ENCODE data around the gene NEK6. TPM values are rescaled to one million over a fixed set of nuclear protein-coding genes. Genes with fewer than 3 reads are reported as not detected.

Gene NEK6
- total and polyA plus RNA-seq, 9 of the 15 experiments (the other 6 are each of a cell fraction or from before 2014, with no cell fraction given): 3.1 to 19.0 (median 8.4) TPM

GRCh38 chr9:124273427-124274160 is 15.8 kb downstream of the NEK6 start:
- TF ChIP-seq, protein P1, sequence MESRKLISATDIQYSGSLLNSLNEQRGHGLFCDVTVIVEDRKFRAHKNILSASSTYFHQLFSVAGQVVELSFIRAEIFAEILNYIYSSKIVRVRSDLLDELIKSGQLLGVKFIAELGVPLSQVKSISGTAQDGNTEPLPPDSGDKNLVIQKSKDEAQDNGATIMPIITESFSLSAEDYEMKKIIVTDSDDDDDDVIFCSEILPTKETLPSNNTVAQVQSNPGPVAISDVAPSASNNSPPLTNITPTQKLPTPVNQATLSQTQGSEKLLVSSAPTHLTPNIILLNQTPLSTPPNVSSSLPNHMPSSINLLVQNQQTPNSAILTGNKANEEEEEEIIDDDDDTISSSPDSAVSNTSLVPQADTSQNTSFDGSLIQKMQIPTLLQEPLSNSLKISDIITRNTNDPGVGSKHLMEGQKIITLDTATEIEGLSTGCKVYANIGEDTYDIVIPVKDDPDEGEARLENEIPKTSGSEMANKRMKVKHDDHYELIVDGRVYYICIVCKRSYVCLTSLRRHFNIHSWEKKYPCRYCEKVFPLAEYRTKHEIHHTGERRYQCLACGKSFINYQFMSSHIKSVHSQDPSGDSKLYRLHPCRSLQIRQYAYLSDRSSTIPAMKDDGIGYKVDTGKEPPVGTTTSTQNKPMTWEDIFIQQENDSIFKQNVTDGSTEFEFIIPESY (CRISPR knock-in tag; IDR thresholded peaks at IDR 0.05): peak; percentile 49
- TF ChIP-seq ETS1 (conservative IDR thresholded peaks at IDR 0.05; ENCODE audit: control insufficient read depth, low read depth, low read length) (no peak), NFXL1 (CRISPR knock-in tag; IDR thresholded peaks at IDR 0.05) (no peak)
- intact Hi-C loops (cut with micrococcal nuclease): no loop called here

More at GRCh38 chr9:124273427-124274160, 15.8 kb downstream of the NEK6 start:
- Histone ChIP-seq H3K79me2 (ENCODE audit: control insufficient read depth, insufficient read depth, low read length) (peaks cover 3% of the 10 kb centered on the region; the same call in 1 of the 3 replicates), H4K20me1 (replicated peaks; ENCODE audit: control insufficient read depth, insufficient read depth, low read length) (peaks cover 12% of the 10 kb centered on the region), H3K27me3 (ENCODE audit: control insufficient read depth in 2 of 2, insufficient read depth in 2 of 2, low read length in 2 of 2) (peaks cover 0 to 6% of the 10 kb centered on the region in 2 experiments; a peak in 1 of 5 replicates), H3K9ac (ENCODE audit: insufficient read depth in 1 of 2, low read depth in 2 of 2, low read length in 2 of 2) (no peak overlapping the region), H3K4me3 (no peak overlapping the region), H3K4me1 (replicated peaks in 1 of 2; ENCODE audit: control insufficient read depth in 2 of 2, insufficient read depth in 2 of 2, low read length in 2 of 2) (peaks cover 12 to 23% of the 10 kb centered on the region in 2 experiments), H3K27ac (ENCODE audit: extremely low read depth, low read depth, low read length) (no peak overlapping the region), H2AFZ (ENCODE audit: low read depth, low read length) (no peak overlapping the region), H3K36me3 (ENCODE audit: control insufficient read depth, insufficient read depth, low read length) (no peaks in the 10 kb centered on the region), H3K4me2 (ENCODE audit: insufficient read depth, low read length) (no peak overlapping the region), H3K9me1 (ENCODE audit: control insufficient read depth, insufficient read depth, low read length) (no peaks in the 10 kb centered on the region), H3K9me3 (replicated peaks; ENCODE audit: control insufficient read depth, insufficient read depth, low read depth, low read length) (no peaks in the 10 kb centered on the region)
- FAIRE-seq (no peak), DNase-seq (ENCODE audit: extremely low read depth in 1 of 4, low spot score in 3 of 4) (no peak), ATAC-seq (no peak)
- in situ Hi-C loops (cut with MboI): no loop called here
- ChIA-PET POLR2A (interaction anchor here (0.5 kb wide), 1 partner anchor 167 kb away, joined by 3 read pairs; no protein-coding TSS in a partner anchor), CTCF (ENCODE audit: low intra/inter-chr PET ratio) (no interaction called here)
- WGBS (ENCODE audit: insufficient coverage, low coverage, missing lambda C conversion rate): 64% methylated on average over 21 of the region's 21 CpGs
- no TSS peak for BruUV-seq (replicated peaks)

All from K562 (cell line).